Measurements from ENCODE around the gene CAPZA2. TPM values are rescaled to one million over a fixed set of nuclear protein-coding genes. Genes with fewer than 3 reads are reported as not detected.

The CAPZA2 gene
- total and polyA plus RNA-seq, 10 of the 15 experiments (the other 5 are each of a cell fraction or from before 2014, with no cell fraction given), result 50.0 to 379 (median 117) TPM

- TF ChIP-seq ESRRA (IDR thresholded peaks at IDR 0.05; ENCODE audit: low read length) (no peak), PAX5 (IDR thresholded peaks at IDR 0.05; ENCODE audit: borderline replicate concordance, low read depth, low read length) (0 out of 2 replicates have a peak, but pooled peaks have one; percentile 8), POLR2AphosphoS5 (IDR thresholded peaks at IDR 0.05; ENCODE audit: low read length) (peak; percentile 66; the same call in 1 of the 2 replicates), EGR1 (IDR thresholded peaks at IDR 0.05; ENCODE audit: borderline replicate concordance in 1 of 2, low read depth in 2 of 2, low read length in 2 of 2) (peak in 1 of 2 experiments; percentile 82; a peak in 1 of 3 replicates), SMAD5 (IDR thresholded peaks at IDR 0.05; ENCODE audit: low read depth) (0 out of 2 replicates have a peak, but pooled peaks have one; percentile 23), CBX5 (IDR thresholded peaks at IDR 0.05; ENCODE audit: low read depth) (peak; percentile 59; the same call in 1 of the 2 replicates), YY1 (IDR thresholded peaks at IDR 0.05; ENCODE audit: low read depth, low read length) (peak; percentile 81), CHD2 (IDR thresholded peaks at IDR 0.05; ENCODE audit: borderline replicate concordance, low read depth, low read length) (peak; percentile 12; the same call in 1 of the 2 replicates), HCFC1 (IDR thresholded peaks at IDR 0.05; ENCODE audit: low read length) (no peak), ASH2L (IDR thresholded peaks at IDR 0.05; ENCODE audit: borderline replicate concordance, low read depth) (0 out of 2 replicates have a peak, but pooled peaks have one; percentile 51), ZNF24 (IDR thresholded peaks at IDR 0.05) (peak; percentile 45; the same call in 1 of the 2 replicates), TAF1 (IDR thresholded peaks at IDR 0.05; ENCODE audit: borderline replicate concordance, low read depth, low read length) (peak; percentile 69), NFIC (IDR thresholded peaks at IDR 0.05; ENCODE audit: low read depth, low read length) (no peak), CREM (IDR thresholded peaks at IDR 0.05; ENCODE audit: low read depth) (peak; percentile 13; the same call in 1 of the 2 replicates), TCF7 (IDR thresholded peaks at IDR 0.05; ENCODE audit: borderline replicate concordance) (no peak), BHLHE40 (IDR thresholded peaks at IDR 0.05; ENCODE audit: borderline replicate concordance in 1 of 2, low read depth in 2 of 2, low read length in 1 of 2) (0 out of 4 replicates have a peak, but pooled peaks of 1 of the 2 experiments have one; percentile 18)
- TF ChIP-seq, protein P1, sequence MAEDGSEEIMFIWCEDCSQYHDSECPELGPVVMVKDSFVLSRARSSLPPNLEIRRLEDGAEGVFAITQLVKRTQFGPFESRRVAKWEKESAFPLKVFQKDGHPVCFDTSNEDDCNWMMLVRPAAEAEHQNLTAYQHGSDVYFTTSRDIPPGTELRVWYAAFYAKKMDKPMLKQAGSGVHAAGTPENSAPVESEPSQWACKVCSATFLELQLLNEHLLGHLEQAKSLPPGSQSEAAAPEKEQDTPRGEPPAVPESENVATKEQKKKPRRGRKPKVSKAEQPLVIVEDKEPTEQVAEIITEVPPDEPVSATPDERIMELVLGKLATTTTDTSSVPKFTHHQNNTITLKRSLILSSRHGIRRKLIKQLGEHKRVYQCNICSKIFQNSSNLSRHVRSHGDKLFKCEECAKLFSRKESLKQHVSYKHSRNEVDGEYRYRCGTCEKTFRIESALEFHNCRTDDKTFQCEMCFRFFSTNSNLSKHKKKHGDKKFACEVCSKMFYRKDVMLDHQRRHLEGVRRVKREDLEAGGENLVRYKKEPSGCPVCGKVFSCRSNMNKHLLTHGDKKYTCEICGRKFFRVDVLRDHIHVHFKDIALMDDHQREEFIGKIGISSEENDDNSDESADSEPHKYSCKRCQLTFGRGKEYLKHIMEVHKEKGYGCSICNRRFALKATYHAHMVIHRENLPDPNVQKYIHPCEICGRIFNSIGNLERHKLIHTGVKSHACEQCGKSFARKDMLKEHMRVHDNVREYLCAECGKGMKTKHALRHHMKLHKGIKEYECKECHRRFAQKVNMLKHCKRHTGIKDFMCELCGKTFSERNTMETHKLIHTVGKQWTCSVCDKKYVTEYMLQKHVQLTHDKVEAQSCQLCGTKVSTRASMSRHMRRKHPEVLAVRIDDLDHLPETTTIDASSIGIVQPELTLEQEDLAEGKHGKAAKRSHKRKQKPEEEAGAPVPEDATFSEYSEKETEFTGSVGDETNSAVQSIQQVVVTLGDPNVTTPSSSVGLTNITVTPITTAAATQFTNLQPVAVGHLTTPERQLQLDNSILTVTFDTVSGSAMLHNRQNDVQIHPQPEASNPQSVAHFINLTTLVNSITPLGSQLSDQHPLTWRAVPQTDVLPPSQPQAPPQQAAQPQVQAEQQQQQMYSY (CRISPR knock-in tag; IDR thresholded peaks at IDR 0.05), result no peak
Measured at GRCh38 chr7:116953372-116953905, 91.1 kb downstream of the CAPZA2 start, which contains the start of gene ST7 (continued).

All from GM12878 (cell line).